Adrenal gland (tissue), 5 donors: ENCODE results near the gene CDC25B.

Source experiments
- POLR2A ChIP-seq, 2 donors: fragments of 450-650 bp; IDR thresholded peaks; one replicate each; pipeline ENCODE4 v1.6.1; 2017; ENCODE audit warnings: antibody characterized with exemption in 2 of 2, mild to moderate bottlenecking in 2 of 2, moderate library complexity in 1 of 2
- TF ChIP-seq, protein P1 (sequence below), 6 experiments: fragments of 450-650 bp in 4 of 6; fragments of 200-600 bp in 2 of 6; sonication (generic) in 1 of 6; IDR thresholded peaks; 1 replicate in 5 of 6; 2 replicates in 1 of 6; pipeline versions ENCODE4 v1.5.1 to v1.8.0; 2016 to 2021; ENCODE audit warnings: antibody characterized with exemption in 6 of 6, mild to moderate bottlenecking in 2 of 6, moderate library complexity in 1 of 6
- donor health status: DM: no; HTN: no; CAD: no.

DNA sequence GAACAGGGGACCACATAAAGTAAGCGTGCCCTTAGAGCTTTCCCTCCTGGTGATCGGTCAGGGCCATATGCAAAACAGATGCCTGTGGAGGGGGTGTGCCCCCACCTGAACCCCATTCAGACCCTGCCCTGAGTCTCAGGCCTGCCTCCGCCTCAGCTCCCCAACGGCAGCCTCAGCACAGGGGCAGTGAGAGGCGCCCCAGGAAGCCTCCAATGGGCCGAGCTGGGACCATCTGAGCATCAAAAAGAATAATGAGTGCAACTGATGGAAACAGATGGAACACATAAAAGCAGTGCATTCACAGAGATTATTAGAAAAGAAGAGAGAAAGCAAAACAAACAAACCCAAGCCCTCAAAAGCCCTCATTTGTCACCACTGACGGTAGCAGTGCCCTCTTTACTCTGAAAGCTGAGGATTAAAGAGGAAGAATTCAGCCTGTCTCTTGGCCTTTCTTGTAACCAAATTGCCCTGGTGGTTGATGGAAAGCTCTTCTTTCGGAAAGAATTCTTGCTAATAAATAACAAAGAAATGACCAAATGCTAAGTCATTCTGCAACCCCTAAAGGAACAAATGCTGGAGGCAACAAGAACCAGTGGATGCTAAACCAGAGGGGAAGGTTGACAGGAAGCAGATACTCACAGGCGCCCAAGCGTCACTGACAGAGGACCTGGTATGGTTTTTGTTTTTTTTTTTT lies 35.3 kb upstream of the CDC25B start:
- no peak for TF ChIP-seq POLR2A (IDR thresholded peaks at IDR 0.05)
- TF ChIP-seq, protein P1, sequence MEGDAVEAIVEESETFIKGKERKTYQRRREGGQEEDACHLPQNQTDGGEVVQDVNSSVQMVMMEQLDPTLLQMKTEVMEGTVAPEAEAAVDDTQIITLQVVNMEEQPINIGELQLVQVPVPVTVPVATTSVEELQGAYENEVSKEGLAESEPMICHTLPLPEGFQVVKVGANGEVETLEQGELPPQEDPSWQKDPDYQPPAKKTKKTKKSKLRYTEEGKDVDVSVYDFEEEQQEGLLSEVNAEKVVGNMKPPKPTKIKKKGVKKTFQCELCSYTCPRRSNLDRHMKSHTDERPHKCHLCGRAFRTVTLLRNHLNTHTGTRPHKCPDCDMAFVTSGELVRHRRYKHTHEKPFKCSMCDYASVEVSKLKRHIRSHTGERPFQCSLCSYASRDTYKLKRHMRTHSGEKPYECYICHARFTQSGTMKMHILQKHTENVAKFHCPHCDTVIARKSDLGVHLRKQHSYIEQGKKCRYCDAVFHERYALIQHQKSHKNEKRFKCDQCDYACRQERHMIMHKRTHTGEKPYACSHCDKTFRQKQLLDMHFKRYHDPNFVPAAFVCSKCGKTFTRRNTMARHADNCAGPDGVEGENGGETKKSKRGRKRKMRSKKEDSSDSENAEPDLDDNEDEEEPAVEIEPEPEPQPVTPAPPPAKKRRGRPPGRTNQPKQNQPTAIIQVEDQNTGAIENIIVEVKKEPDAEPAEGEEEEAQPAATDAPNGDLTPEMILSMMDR (IDR thresholded peaks at IDR 0.05): no peak
